HT-29 (cell line): ENCODE data around the gene HPCAL1. TPM values are rescaled to one million over a fixed set of nuclear protein-coding genes. Genes with fewer than 3 reads are reported as not detected.
A peak's percentile ranks its signal among the peaks of the same experiment; 100 is the strongest.

Source experiments
- DNase-seq: peaks from one replicate; pipeline ENCODE4 v3.0.0-alpha.2; 2015; ENCODE audit warnings: low spot score
- total RNA-seq: library from RNA; depleted of rRNA; stranded (reverse); fragments of >200 nt; shearing (Covaris generic); gene quantifications from 2 replicates; pipeline ENCODE4 v1.2.3, GENCODE V29; 2014

HPCAL1 gene
- total RNA-seq, 1 experiment from 2014 or later = 151 TPM

GRCh38 chr2:10322973-10323372, 20.3 kb downstream of the HPCAL1 start:
- DNase-seq = no peak

- no peak for DNase-seq
Observed at GRCh38 chr2:10323535-10323934, 20.8 kb downstream of the HPCAL1 start.

- no peak for DNase-seq
Observed at GRCh38 chr2:10324095-10324832, 21.6 kb downstream of the HPCAL1 start.

GRCh38 chr2:10325278-10326145, 22.8 kb downstream of the HPCAL1 start:
- no peak for DNase-seq

- DNase-seq = no peak
Observed at GRCh38 chr2:10326151-10326616, 23.5 kb downstream of the HPCAL1 start.

GRCh38 chr2:10326707-10327594, 24.2 kb downstream of the HPCAL1 start:
- DNase-seq = no peak

- DNase-seq = peak; percentile 44
Observed at GRCh38 chr2:10327896-10328669, 25.4 kb downstream of the HPCAL1 start.

GRCh38 chr2:10328670-10329579, 26.2 kb downstream of the HPCAL1 start:
- peak; percentile 29 for DNase-seq

- no peak for DNase-seq
Observed at GRCh38 chr2:10329580-10329879, 26.8 kb downstream of the HPCAL1 start.

- DNase-seq = peak; percentile 26
Observed at GRCh38 chr2:10329880-10330699, 27.4 kb downstream of the HPCAL1 start.

- no peak for DNase-seq
Observed at GRCh38 chr2:10330700-10331026, 28.0 kb downstream of the HPCAL1 start.

GRCh38 chr2:10331027-10331701, 28.5 kb downstream of the HPCAL1 start:
- peak; percentile 8 for DNase-seq

- DNase-seq = no peak
Observed at GRCh38 chr2:10331702-10332401, 29.1 kb downstream of the HPCAL1 start.

- DNase-seq = no peak
Observed at GRCh38 chr2:10332402-10333246, 29.9 kb downstream of the HPCAL1 start.

GRCh38 chr2:10333247-10333613, 30.5 kb downstream of the HPCAL1 start:
- DNase-seq = no peak

GRCh38 chr2:10333966-10334365, 31.3 kb downstream of the HPCAL1 start:
- no peak for DNase-seq
